GM12891 (cell line): Measurements from ENCODE around the gene FN3K.

Experiments
- PAX5 ChIP-seq: IDR thresholded peaks from 2 replicates; pipeline ENCODE4 v1.6.1; 2011; ENCODE audit warnings: low read length, moderate library complexity, mild to moderate bottlenecking; ENCODE audit not compliant: insufficient read depth, severe bottlenecking
- POLR2A ChIP-seq: IDR thresholded peaks from 2 replicates; pipeline ENCODE4 v1.6.1; 2011; ENCODE audit warnings: low read depth, low read length, control low read depth
- POLR2AphosphoS5 ChIP-seq: IDR thresholded peaks from 2 replicates; pipeline ENCODE4 v1.6.1; 2011; ENCODE audit warnings: low read depth, low read length, control low read depth
- POU2F2 ChIP-seq: IDR thresholded peaks from 2 replicates; pipeline ENCODE4 v1.6.1; 2011; ENCODE audit warnings: low read depth, mild to moderate bottlenecking, control low read depth, low read length, moderate library complexity
- SPI1 ChIP-seq: IDR thresholded peaks from 2 replicates; pipeline ENCODE4 v1.6.1; 2011; ENCODE audit warnings: low read depth, low read length, control low read depth
- TAF1 ChIP-seq: IDR thresholded peaks from 2 replicates; pipeline ENCODE4 v1.6.1; 2011; ENCODE audit warnings: low read depth, low read length, control low read depth

GRCh38 chr17:82797061-82797460 is 61.6 kb downstream of the FN3K start:
- no peak for TF ChIP-seq POLR2AphosphoS5
- no peak for TF ChIP-seq POLR2A
- TF ChIP-seq TAF1 = no peak
- no peak for TF ChIP-seq SPI1
- no peak for TF ChIP-seq PAX5
- no peak for TF ChIP-seq POU2F2
